Activated T-cell treated with anti-CD3 and anti-CD28 coated beads for 48 hours (primary cell): ENCODE measurements around the gene MOGAT3.
A peak's percentile ranks its signal among the peaks of the same experiment; 100 is the strongest.
"Not testable (repeated sequence)": the region's sequence is repeated elsewhere in the genome, so short reads cannot be mapped to it uniquely, and the experiment has no call there.

Experiments used
- DNase-seq: peaks from one replicate; pipeline ENCODE4 v3.0.0-alpha.2; 2020; ENCODE audit warnings: low read depth

The MOGAT3 gene

GRCh38 chr7:101203740-101204738 lies 3.2 kb upstream of the MOGAT3 start:
- not testable (repeated sequence) for DNase-seq

DNA sequence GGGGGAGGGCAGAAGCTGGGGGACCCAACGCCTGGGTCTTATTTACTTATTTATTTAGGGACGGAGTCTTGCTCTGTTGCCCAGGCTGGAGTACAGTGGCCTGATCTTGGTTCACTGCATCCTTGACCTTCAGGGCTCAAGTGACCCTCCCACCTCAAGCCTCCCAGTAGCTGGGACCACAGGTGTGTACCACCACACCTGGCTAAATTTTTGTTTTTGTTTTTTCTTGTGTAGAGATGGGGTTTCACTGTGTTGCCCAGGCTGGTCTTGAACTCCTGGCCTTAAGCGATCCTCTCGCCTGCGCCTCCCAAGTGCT lies 1.7 kb upstream of the MOGAT3 start:
- DNase-seq: no peak

DNA sequence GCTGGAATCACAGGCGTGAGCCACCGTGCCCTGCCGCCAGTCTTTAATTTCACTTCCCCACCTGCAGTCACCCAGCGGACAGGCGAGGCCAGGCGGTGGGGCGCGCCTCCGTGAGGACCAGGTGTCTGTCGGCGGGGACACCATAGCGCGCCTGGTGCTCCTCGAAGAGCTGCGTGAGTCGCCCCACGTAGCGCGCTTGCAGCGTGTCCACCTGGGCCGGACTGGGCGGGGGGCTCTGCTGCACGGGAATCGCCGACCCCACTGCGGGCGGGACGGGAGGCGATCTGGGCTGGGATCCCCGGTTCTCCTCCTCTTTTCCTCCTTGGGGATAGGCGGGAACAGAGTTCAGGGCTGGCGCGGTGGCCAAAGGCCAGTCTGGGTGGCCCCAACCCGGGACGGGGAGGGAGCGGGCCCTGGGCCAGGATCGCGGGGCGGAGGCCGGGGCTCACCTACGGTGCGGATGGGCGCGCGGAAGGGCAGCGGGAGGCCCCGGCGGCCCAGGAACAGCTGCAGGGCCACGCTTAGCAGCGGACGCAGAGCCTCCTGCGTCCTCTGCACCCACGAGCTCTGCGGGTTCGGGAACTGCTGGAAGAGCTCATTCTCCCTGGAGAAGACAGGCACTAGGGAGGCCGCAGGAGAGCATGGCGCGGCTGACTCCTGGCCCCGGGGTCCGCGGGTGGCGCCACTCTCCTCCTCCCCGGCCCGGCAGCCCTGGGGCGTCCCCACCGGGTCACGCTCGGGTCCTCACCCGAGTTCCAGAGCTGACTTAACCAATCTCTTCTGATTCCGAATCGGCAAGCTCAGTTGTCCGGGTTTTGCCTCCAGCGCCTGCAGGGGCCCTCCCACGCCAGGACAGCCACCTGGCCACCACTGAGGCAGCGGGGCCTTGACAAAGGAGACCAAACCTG lies 1.1 kb upstream of the MOGAT3 start:
- DNase-seq: no peak

DNA sequence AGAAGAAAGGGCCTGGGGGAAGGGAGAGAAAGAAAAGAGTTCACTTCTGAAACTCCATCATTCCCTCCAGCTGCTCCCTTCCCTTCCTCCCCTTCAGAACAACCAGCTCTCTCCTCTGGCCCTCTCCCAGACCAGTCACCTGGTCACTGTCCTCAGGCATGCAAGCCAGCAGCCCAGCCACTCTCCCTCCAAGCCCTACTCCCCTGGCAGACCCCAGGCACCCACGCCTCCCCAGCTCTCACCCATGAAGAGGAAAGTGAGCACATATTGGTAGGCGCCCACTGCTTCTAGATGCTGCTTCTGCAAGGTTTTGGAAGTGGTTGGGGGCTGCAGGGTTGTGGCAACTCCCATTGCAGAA lies 353 bp downstream of the MOGAT3 start:
- DNase-seq: no peak

- not testable (repeated sequence) for DNase-seq
Measured at GRCh38 chr7:101199522-101199921, 1.3 kb downstream of the MOGAT3 start.

DNA sequence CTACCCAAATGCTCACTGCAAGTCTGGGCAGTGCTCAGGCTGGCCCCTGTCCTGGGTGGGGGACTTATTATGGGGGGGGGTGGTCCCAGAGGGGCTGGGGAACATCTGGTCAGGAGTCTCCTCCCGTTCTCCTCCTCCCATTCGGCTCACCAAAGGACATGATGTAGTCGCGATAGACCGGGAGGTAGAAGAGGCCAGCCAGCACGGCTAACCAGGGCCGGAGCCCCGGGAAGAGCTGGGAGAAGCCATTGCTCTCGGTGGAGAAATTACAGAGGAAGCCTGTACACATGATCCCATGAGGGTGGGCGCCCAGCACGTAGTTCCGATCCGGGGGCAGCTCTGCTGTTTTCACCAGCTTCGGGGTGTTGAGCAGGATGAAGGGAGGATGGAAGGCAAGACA lies 2.4 kb downstream of the MOGAT3 start:
- no peak for DNase-seq

GRCh38 chr7:101197991-101198390 lies 2.8 kb downstream of the MOGAT3 start:
- DNase-seq: no peak

DNA sequence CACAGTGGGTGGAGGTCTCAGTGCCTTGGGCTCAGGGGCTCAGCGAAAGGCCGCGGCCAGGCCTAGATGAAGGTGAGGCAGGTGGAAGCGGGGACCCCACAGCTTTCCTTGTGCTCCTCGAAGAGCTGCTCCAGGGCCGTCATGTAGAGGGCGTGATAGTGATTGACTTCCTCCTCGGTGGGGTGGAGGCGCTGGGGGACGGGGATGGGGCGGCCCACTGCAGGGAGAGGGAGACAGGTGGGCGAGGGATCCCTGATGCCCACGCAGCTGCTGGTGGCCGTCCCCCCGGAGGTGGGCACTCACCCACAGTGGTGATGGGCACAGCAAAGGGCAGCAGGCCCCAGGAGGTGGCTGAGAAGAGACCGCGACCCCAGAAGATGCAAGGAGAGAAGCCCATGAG lies 5.0 kb downstream of the MOGAT3 start:
- no peak for DNase-seq

- DNase-seq: no peak
Measured at GRCh38 chr7:101189109-101189508, 11.7 kb downstream of the MOGAT3 start.

- DNase-seq: no peak
Measured at GRCh38 chr7:101186844-101187428, 13.9 kb downstream of the MOGAT3 start.

DNA sequence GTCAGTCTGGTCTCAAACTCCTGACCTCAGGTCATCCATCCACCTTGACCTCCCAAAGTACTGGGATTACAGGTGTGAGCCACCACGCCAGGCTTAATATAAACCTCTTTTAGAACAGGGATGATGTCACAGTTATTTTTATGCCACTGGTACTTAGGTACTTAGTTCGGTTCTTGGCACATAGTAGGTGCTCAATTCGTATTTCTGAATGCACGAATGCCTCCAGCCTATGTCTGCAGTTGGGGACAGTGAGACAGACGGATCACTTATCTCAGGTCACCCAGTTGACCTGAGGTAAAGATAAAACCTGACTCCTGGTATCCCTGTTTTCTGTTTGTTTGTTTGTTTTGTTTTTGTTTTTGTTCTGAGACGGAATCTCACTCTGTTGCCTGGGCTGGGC lies 14.6 kb downstream of the MOGAT3 start:
- DNase-seq: no peak

DNA sequence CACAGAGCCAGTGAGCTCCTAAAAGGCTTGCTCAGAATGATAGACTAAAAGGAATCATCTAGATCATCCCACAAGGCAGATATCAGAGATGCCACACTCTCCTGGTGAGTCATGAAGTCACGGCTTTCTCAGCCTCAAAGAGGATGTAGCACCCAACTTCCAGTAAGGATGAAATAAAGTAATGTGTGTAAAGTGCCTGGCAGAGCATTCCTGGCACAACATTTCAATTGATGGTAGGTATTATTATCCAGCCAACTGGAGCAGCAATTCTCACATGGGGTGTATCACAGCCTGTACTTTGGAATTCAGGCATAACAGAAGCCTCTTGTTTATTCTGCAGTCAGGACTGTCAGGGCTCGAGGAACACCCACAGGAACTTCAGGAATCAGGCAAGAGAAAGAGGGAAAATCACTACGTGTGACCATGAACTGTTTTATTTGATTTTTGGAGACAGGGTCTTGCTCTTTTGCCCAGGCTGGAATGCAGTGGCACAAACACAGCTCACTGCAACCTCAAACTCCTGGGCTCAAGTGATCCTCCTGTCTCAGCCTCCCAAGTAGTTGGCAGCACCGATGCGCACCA lies 15.5 kb downstream of the MOGAT3 start:
- no peak for DNase-seq

DNA sequence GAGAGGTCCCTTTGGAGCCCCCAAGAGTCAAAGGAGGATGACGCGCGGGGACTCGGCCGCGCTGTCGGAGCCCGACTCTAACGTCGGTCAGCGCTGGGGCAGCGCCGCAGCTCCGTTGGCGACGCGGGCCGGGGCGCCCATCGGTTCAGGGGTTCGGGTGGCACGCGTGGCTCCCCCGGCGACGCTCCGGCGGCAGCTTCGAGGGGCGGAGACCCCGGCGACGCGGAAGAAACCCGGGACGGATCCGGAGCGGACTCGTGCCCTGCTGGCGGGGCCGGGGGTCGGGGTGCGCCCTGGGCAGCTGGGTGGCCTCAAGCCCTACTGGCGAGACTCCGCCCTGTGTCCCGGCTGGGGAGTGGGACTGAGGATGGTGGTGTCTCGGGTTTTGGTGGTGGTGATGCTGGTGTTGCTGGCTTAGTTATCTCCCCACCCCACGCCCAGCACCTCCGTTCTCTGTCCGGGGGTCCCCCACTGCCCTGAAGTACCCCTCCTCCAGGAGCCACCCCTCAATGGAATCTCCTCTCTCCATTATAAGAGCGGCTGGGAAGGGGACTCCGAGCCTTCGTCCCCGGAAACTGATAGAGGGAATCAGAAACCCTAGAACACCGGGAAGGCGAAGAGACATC lies 20.6 kb downstream of the MOGAT3 start, which contains the start of gene NAT16:
TSS of gene NAT16 (minus strand) at position 164 of the 626 bp plus-strand sequence. CDS start 5,486 bp downstream, outside the sequence.
- no peak for DNase-seq

- DNase-seq: no peak
Measured at GRCh38 chr7:101179713-101180112, 21.1 kb downstream of the MOGAT3 start.

- no peak for DNase-seq
Measured at GRCh38 chr7:101179117-101179516, 21.7 kb downstream of the MOGAT3 start.

- no peak for DNase-seq
Measured at GRCh38 chr7:101177644-101178043, 23.2 kb downstream of the MOGAT3 start.

- no peak for DNase-seq
Measured at GRCh38 chr7:101175664-101176063, 25.2 kb downstream of the MOGAT3 start.

- DNase-seq: no peak
Measured at GRCh38 chr7:101174322-101174854, 26.4 kb downstream of the MOGAT3 start.

- peak; percentile 71 for DNase-seq
Measured at GRCh38 chr7:101173752-101174244, 27.0 kb downstream of the MOGAT3 start.

DNA sequence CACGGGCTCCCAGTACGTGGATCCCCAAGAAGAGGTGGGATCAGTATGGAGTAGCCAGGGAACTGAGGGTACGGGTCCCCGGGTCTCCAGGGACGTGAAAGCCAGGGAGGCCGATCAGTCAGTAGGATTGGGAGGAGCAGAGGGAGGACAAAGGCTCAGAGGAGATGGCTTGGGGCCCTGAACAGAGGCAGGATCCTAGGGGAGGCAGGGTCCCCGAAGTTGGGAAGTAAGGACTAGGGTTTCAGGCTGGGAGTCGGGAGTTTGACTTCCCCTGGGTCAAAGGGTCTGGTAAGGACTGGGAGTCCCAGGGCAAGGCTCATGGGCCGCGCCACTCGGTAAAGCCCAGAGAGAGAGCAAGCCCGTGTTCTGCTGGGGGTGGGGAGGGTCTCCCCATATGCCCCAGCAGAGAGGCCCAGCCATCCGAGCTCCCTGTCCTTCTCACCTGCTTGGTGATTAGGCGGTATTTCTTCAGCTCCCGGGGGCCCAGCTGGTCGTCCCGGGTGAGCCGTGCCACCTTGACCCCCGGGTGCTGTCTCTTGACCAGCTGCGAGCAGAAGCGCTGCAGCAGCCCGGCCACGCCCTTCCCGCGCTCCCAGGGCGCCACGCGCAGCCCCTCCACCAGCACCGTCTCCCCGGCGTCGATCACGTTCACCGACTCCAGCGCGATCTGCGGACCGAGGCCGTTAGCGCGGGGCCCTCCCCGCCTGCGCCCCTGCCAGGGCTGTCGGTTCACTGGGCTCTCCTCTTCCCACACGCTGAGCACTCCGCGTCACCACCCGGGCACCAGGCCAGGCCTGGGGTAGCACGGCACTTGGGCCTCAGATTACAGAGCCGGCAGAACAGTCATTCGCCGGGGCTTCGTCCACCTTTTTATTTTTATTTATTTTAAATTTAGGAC lies 27.7 kb downstream of the MOGAT3 start:
- DNase-seq: no peak
